ENCODE results near the gene UTP4.
A peak's percentile ranks its signal among the peaks of the same experiment; 100 is the strongest.

The UTP4 gene

GRCh38 chr16:69176033-69176800, 43.8 kb downstream of the UTP4 start:
- DNase-seq (ENCODE audit: low spot score), result no peak

- no peak for DNase-seq (ENCODE audit: low spot score)
These were observed 47.0 kb downstream of the UTP4 start for GRCh38 chr16:69179328-69180010.

- no peak for DNase-seq (ENCODE audit: low spot score)
These were observed 47.5 kb downstream of the UTP4 start for GRCh38 chr16:69180011-69180338.

GRCh38 chr16:69182730-69183416, 50.4 kb downstream of the UTP4 start:
- no peak for DNase-seq (ENCODE audit: low spot score)

- DNase-seq (ENCODE audit: low spot score), result peak; percentile 90
These were observed 54.4 kb downstream of the UTP4 start, which contains the start of gene SNTB2 for GRCh38 chr16:69186642-69187445. SNTB2 (plus strand) TSS chr16:69187164; CDS start chr16:69187167, 3 bp downstream.

- DNase-seq (ENCODE audit: low spot score), result peak; percentile 32
These were observed 55.2 kb downstream of the UTP4 start for GRCh38 chr16:69187446-69188235.

GRCh38 chr16:69188236-69188549, 55.7 kb downstream of the UTP4 start:
- peak; percentile 46 for DNase-seq (ENCODE audit: low spot score)

GRCh38 chr16:69188716-69189115, 56.3 kb downstream of the UTP4 start:
- no peak for DNase-seq (ENCODE audit: low spot score)

- DNase-seq (ENCODE audit: low spot score), result no peak
These were observed 57.7 kb downstream of the UTP4 start for GRCh38 chr16:69190046-69190588.

- DNase-seq (ENCODE audit: low spot score), result no peak
These were observed 58.1 kb downstream of the UTP4 start for GRCh38 chr16:69190598-69190997.

GRCh38 chr16:69191136-69191535, 58.7 kb downstream of the UTP4 start:
- no peak for DNase-seq (ENCODE audit: low spot score)

GRCh38 chr16:69193855-69194254, 61.4 kb downstream of the UTP4 start:
- no peak for DNase-seq (ENCODE audit: low spot score)

- DNase-seq (ENCODE audit: low spot score), result no peak
These were observed 62.0 kb downstream of the UTP4 start for GRCh38 chr16:69194488-69194887.

- peak; percentile 33 for DNase-seq (ENCODE audit: low spot score)
These were observed 63.0 kb downstream of the UTP4 start for GRCh38 chr16:69195369-69196029.

- no peak for DNase-seq (ENCODE audit: low spot score)
These were observed 65.1 kb downstream of the UTP4 start for GRCh38 chr16:69197573-69197972.

GRCh38 chr16:69199382-69199781, 66.9 kb downstream of the UTP4 start:
- DNase-seq (ENCODE audit: low spot score), result no peak

- DNase-seq (ENCODE audit: low spot score), result no peak
These were observed 68.8 kb downstream of the UTP4 start for GRCh38 chr16:69201291-69201690.

- no peak for DNase-seq (ENCODE audit: low spot score)
These were observed 69.3 kb downstream of the UTP4 start for GRCh38 chr16:69201787-69202186.

GRCh38 chr16:69204172-69204571, 71.7 kb downstream of the UTP4 start:
- no peak for DNase-seq (ENCODE audit: low spot score)

- no peak for DNase-seq (ENCODE audit: low spot score)
These were observed 77.3 kb downstream of the UTP4 start for GRCh38 chr16:69209735-69210134.

GRCh38 chr16:69217433-69217832, 85.0 kb downstream of the UTP4 start:
- DNase-seq (ENCODE audit: low spot score), result no peak
